Testis (tissue), 3 donors: ENCODE measurements around the gene RUVBL1. TPM values are rescaled to one million over a fixed set of nuclear protein-coding genes. Genes with fewer than 3 reads are reported as not detected.

Source experiments
- DNase-seq: peaks from one replicate; pipeline ENCODE4 v3.0.0-alpha.2; 2019
- H3K27ac ChIP-seq, 2 donors: fragments of 200-600 bp; sonication (generic); one replicate each; pipeline ENCODE4 v1.5.1; 2019
- H3K27me3 ChIP-seq: fragments of 200-600 bp; sonication (generic); one replicate; pipeline ENCODE4 v1.5.1; 2019
- H3K36me3 ChIP-seq: fragments of 200-600 bp; sonication (generic); one replicate; pipeline ENCODE4 v1.5.1; 2017; ENCODE audit warnings: low read depth; ENCODE audit errors: missing control alignments
- H3K4me1 ChIP-seq: fragments of 200-600 bp; sonication (generic); one replicate; pipeline ENCODE4 v1.5.1; 2019
- H3K4me3 ChIP-seq, 2 donors: fragments of 200-600 bp; sonication (generic); one replicate each; pipeline ENCODE4 v1.5.1; 2017 to 2019
- H3K9me3 ChIP-seq: fragments of 200-600 bp; sonication (generic); one replicate; pipeline ENCODE4 v1.5.1; 2017
- CTCF ChIP-seq, 3 experiments: fragments of 450-650 bp in 2 of 3; fragments of 200-600 bp in 1 of 3; sonication (generic) in 1 of 3; IDR thresholded peaks; one replicate each; pipeline ENCODE4 v1.5.1; 2016 to 2019; ENCODE audit warnings: antibody characterized with exemption in 3 of 3, mild to moderate bottlenecking in 2 of 3, moderate library complexity in 1 of 3
- POLR2A ChIP-seq: fragments of 450-650 bp; IDR thresholded peaks from one replicate; pipeline ENCODE4 v1.6.1; 2017; ENCODE audit warnings: antibody characterized with exemption, mild to moderate bottlenecking, moderate library complexity
- WGBS, 2 donors: methylation state at CpG; one replicate each; pipeline ENCODE4 v1.1.5; 2018; 5-methylcytosine and 5-hydroxymethylcytosine counted together
- intact Hi-C: fragments of 100-400 bp; cut with DNase I; formaldehyde crosslinking; loops from one replicate; pipeline ENCODE4 v1.15.1; 2023; ENCODE audit warnings: low total_unique reads
- polyA plus RNA-seq: library from polyadenylated mRNA; stranded (reverse); fragments of 350-450 nt; fragmentation: Illumina TruSeq; extraction: RNeasy Lipid Tissue Mini Kit (QIAGEN cat#74804); gene quantifications from one replicate; pipeline ENCODE4 v1.2.3, GENCODE V29; 2014; ENCODE audit warnings: low read depth, low replicate concordance; ENCODE audit not compliant: insufficient read depth
- total RNA-seq, 2 donors: library from RNA; depleted of rRNA; stranded (reverse); fragments of >200 nt; gene quantifications; one replicate each; pipeline ENCODE4 v1.2.3, GENCODE V29; 2016

Gene RUVBL1
- total and polyA plus RNA-seq, 3 donors from 2014 or later, result 42.9 to 70.1 (median 52.9) TPM

- no peak overlapping the region for H3K4me3 ChIP-seq
- no peaks in the 10 kb centered on the region for H3K9me3 ChIP-seq
- peaks cover 8% of the 10 kb centered on the region for H3K4me1 ChIP-seq
- intact Hi-C loops, result no loop called here
- no peaks in the 10 kb centered on the region for H3K27me3 ChIP-seq
- no peak for DNase-seq
- 52 to 69% methylated on average over 5 of the region's 5 CpGs for WGBS, 2 donors
- no peaks in the 10 kb centered on the region for H3K36me3 ChIP-seq
- H3K27ac ChIP-seq, result no peak overlapping the region
- no peak for TF ChIP-seq CTCF (IDR thresholded peaks at IDR 0.05)
Observed at GRCh38 chr3:128151758-128152274, 28.2 kb upstream of the RUVBL1 start.

- Histone ChIP-seq H3K36me3 (no peaks in the 10 kb centered on the region), H3K4me1 (peaks cover 7% of the 10 kb centered on the region), H3K27me3 (no peaks in the 10 kb centered on the region), H3K9me3 (no peaks in the 10 kb centered on the region), H3K4me3 (no peak overlapping the region), H3K27ac (no peak overlapping the region)
- no peak for DNase-seq
- WGBS, 2 donors, result 76 to 79% methylated on average over 5 of the region's 5 CpGs
- TF ChIP-seq CTCF (IDR thresholded peaks at IDR 0.05) (no peak), POLR2A (no peak)
- intact Hi-C loops, result no loop called here
Observed at GRCh38 chr3:128149650-128150049, 26.0 kb upstream of the RUVBL1 start.

GRCh38 chr3:128146201-128146600 is 22.6 kb upstream of the RUVBL1 start:
- no peak for DNase-seq
- Histone ChIP-seq H3K36me3 (no peaks in the 10 kb centered on the region), H3K4me1 (no peaks in the 10 kb centered on the region), H3K27ac (no peak overlapping the region), H3K9me3 (no peaks in the 10 kb centered on the region), H3K27me3 (no peaks in the 10 kb centered on the region), H3K4me3 (no peak overlapping the region)
- no peak for TF ChIP-seq POLR2A
- no peak for TF ChIP-seq CTCF (IDR thresholded peaks at IDR 0.05)
- intact Hi-C loops, result no loop called here
- WGBS, 2 donors, result 94 to 96% methylated on average over 13 to 14 of the region's 14 CpGs

GRCh38 chr3:128145279-128145678 is 21.7 kb upstream of the RUVBL1 start:
- WGBS, 2 donors, result 74 to 83% methylated on average over 6 of the region's 6 CpGs
- Histone ChIP-seq H3K4me3 (no peak overlapping the region), H3K27me3 (no peaks in the 10 kb centered on the region), H3K4me1 (no peaks in the 10 kb centered on the region), H3K9me3 (no peaks in the 10 kb centered on the region), H3K27ac (no peak overlapping the region), H3K36me3 (no peaks in the 10 kb centered on the region)
- peak; percentile 21 for DNase-seq
- intact Hi-C loops, result no loop called here
- TF ChIP-seq CTCF (IDR thresholded peaks at IDR 0.05) (no peak), POLR2A (no peak)

- 75 to 81% methylated on average over 5 of the region's 5 CpGs for WGBS, 2 donors
- Histone ChIP-seq H3K4me3 (no peak overlapping the region), H3K27me3 (no peaks in the 10 kb centered on the region), H3K27ac (no peak overlapping the region), H3K9me3 (no peaks in the 10 kb centered on the region), H3K4me1 (no peaks in the 10 kb centered on the region), H3K36me3 (no peaks in the 10 kb centered on the region)
- no peak for TF ChIP-seq CTCF (IDR thresholded peaks at IDR 0.05)
- no peak for TF ChIP-seq POLR2A
- DNase-seq, result no peak
- intact Hi-C loops, result no loop called here
Observed at GRCh38 chr3:128144512-128145187, 21.0 kb upstream of the RUVBL1 start.
